NCI-H146 (cell line): Measurements from ENCODE around the gene SLC6A15.

Experiments
- DNase-seq: peaks from one replicate; lab custom pipeline; 2025; lab: John Stamatoyannopoulos, UW

The SLC6A15 gene

DNA sequence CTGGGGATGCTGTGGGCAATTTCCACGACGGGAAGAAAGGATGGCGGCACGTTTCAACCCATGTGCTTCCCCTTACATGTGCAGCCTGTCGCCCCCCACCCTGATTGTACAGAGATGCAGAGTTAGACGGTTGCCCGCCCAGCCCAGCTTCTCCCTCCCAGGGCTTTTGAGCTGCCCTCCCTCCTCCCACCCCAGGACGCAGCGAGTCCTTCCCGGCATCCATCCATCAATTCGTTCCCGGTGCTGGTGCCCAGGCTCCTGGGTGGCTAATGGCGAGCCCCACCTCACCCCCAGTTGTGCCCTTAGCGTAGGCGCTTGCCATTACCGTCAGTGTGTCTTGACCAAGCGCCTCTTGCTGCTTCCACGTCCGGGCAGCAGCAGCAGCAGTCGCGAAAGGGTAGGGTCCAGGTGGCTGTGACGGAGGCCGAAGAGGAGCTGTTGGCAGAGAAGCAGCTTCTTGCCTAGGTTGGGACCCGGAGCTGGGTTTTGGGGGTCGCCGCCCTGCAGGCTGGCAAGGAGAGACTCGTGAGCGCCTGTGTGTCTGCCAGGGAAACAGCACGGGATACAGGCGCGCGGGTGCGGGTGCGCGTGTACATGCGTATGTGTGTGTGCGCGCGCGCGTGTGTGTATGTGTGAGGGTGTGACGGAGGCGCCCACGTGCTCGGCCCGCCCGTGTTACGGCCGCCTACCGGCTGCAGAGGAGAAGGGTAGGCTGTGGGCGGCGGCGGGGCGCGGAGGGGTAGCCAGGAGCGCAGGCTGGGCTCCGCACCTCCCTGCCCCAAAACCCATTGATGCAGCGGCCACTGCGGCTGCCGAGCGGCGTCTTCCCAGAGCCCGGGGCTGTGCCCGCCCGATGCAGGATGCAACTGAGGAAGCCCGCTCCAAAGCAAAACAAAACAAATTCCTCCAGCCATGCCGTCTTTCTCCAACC, at the start of gene SLC6A15:
SLC6A15 (minus strand) TSS at position 602 of the 931 bp plus-strand sequence. CDS start 20,679 bp downstream, outside the sequence.
- peak; percentile 87 for DNase-seq

DNA sequence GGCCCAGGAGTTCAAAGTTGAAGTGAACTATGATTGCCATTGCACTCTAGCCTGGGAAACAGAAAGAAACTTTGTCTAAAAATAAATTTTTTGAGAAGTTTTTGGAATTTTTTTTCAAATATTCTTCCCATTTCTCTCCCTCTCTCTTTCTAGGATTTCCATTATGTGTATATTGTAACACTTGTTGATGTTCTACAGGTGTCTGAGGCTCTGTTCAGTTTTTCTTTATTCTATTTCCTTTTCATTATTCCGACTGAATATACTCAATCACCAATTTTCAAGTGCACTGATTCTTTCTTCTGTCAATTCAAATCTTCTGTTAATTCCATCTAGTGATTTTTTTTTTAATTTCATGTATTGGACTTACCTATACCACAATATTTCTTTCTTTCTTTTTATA, 48.3 kb upstream of the SLC6A15 start:
- no peak for DNase-seq

- DNase-seq = no peak
Measured at GRCh38 chr12:84955298-84955697, 42.7 kb upstream of the SLC6A15 start.

GRCh38 chr12:84954415-84954814, 41.8 kb upstream of the SLC6A15 start:
- no peak for DNase-seq

DNA sequence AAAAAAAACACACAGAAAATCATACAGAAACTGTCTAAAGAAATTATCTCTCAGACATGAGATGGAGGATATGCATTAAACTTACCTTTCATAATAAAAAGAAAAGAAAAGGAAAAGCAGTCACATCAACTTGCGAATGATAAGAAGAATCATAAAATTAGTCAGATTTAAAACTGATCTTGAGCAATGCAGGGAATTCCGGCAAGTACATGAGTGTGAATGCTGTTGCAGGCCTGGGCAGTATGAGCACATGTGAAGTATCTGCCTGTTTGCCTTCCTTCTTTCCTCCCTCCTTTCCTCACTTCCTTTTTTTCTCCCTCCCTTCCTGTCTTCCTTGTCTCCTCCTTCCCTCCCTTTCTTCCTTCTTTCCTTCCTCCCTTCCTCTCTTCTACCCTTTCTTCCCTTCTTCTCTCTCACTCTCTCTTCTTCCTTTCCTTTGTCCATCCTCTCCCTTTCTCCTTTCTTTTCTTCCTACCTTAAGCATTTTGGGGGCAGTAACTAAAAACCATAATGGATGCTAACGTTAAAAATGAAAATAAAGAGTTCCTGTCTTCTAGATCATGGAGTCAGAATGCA, 38.5 kb upstream of the SLC6A15 start:
- DNase-seq = no peak

GRCh38 chr12:84946753-84947152, 34.2 kb upstream of the SLC6A15 start:
- DNase-seq = no peak

GRCh38 chr12:84937415-84937814, 24.8 kb upstream of the SLC6A15 start:
- DNase-seq = no peak

GRCh38 chr12:84929501-84929900, 16.9 kb upstream of the SLC6A15 start:
- DNase-seq = no peak

- DNase-seq = no peak
Measured at GRCh38 chr12:84924981-84925380, 12.4 kb upstream of the SLC6A15 start.

DNA sequence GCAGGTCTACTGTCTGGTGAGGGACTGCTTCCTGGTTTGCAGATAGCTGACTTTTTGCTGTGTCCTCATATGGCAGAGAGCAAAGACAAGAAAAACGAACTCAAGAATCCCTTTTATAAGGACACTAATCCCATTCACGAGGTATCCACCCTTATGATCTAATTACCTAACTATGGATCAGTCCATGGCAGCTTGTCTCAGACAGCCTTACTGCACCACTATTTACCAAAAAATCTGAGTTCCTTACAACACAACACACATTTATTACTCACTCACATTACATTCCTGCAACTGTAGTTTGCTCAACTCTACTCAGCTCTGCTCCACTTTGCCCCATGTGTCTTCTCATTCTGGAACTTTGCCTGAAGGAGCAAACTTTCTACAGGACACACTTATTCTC, 10.1 kb upstream of the SLC6A15 start:
- DNase-seq = no peak

- DNase-seq = no peak
Measured at GRCh38 chr12:84920331-84920730, 7.7 kb upstream of the SLC6A15 start.

DNA sequence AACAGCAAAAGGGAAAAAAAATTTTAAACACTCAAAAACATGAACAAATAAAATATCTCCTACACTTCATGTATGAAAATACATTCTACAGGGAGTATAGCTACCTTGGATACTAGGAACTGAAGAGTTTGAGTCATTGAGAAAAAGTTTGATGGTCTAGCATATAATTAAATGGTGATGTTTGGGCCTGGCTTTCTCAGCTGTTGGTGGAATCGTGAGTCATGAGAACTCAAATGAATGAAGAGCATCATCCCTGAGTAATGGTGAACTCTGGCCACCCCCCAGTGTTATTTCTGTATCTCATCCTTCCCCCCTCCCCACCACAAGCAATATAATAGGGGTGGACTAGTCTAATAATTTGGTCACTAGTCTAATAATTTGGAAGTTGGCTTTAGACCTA, 6.7 kb upstream of the SLC6A15 start:
- DNase-seq = no peak

DNA sequence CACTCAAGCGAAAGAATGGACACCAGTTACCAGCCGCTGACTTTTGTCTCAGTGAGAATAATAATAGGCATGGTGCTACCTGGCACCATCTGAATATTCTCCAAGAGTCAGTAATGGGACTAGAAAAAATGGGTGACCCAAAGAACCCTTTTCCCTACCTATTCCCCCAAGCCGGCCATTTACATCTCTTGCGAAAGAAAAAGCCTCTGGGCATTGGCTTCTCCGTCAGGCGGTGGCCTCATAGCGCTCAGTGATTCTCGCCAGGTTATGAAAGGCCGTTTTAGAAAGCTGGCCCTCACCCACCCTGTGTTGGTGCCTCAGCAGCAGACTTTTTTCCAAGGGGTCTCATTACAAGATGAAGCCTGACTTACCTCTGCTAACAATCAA, 523 bp upstream of the SLC6A15 start:
- peak; percentile 37 for DNase-seq

DNA sequence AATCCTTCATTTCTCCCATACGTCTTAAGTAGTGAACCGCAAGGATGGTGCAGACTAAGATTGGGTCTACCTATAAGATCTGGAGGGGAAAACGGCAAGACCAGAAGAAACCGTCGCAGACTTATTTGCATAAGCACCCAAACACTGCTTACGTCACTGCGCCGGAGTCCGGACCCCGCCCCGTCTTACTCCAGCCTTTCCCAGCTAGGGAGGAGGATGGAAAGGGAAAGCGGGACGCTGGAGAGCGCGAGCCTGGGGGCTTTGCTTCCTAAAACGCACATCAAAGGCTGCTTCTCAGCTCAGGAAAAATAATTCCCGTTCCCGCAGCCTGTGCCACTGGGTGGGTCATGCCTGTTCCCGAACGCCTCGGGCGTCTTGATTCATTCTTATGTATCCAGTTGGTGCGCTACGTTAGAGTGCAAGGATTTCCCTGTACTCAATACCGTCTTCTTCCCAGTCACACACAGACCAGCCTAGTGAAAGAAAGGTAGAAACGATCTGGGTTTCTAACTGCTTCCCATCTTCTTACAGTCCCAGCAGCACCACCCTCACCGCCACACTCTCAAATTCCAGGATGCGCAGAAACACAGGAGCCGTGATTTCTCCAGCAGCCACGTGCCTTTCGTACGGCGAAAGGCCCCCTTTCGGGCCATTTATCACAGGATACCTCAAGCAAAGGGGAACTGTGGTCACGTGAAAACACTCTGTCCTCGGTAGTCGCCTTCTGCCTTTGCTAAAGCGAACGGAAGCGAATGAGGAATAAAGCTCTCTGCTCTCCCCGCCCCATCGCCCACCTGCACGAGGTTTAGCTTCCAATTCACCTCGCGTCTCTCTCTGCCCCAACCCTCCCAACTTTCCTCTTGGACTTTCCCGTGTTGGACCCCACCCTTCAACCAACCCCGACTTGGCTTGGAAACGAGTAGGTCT, 1.1 kb downstream of the SLC6A15 start:
- peak; percentile 66 for DNase-seq

GRCh38 chr12:84910549-84911241, 1.9 kb downstream of the SLC6A15 start:
- DNase-seq = peak; percentile 47

- DNase-seq = no peak
Measured at GRCh38 chr12:84904051-84904450, 8.5 kb downstream of the SLC6A15 start.

GRCh38 chr12:84891106-84891838, 21.3 kb downstream of the SLC6A15 start:
- no peak for DNase-seq

GRCh38 chr12:84889818-84890217, 22.8 kb downstream of the SLC6A15 start:
- DNase-seq = no peak

GRCh38 chr12:84888861-84889260, 23.7 kb downstream of the SLC6A15 start:
- DNase-seq = no peak

DNA sequence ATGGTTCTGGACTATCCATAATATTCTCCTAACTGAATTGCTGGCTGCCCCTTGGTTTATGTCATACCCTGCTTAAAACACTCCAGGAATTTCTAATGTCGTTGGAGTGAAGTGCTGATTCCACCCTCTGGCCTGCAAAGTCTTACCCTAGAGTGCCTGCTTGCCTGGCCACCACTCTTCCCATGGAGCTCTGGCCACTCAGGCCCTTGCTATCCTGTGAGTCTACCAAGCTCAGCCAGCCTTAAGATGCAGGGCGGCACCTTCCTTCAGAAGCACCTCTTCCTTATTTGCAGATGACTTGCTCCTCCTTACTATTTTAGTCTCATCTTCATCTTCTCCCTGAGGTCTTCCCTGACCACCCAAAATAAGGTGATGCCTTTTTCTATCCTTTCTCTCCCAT, 35.3 kb downstream of the SLC6A15 start:
- DNase-seq = no peak

- no peak for DNase-seq
Measured at GRCh38 chr12:84875241-84875640, 37.4 kb downstream of the SLC6A15 start.
